H1 (cell line): Measurements from ENCODE around the gene PPP2R1A. TPM values are rescaled to one million over a fixed set of nuclear protein-coding genes. Genes with fewer than 3 reads are reported as not detected.

Experiments
- CTCF ChIA-PET: fragments of 300-600 bp; sonication (Branson Sonifier 250); formaldehyde crosslinking; loops from one replicate; lab custom pipeline; 2021; ENCODE audit not compliant: partially characterized antibody; lab: Charles Lee
- POLR2A ChIA-PET: fragments of 300-600 bp; sonication (Branson Sonifier 250); formaldehyde crosslinking; loops from one replicate; lab custom pipeline; 2021; ENCODE audit warnings: inconsistent platforms; ENCODE audit not compliant: partially characterized antibody; lab: Charles Lee
- DNase-seq, 2 experiments: peaks; one replicate each; pipeline versions ENCODE4 v3.0.0 to v3.0.0-alpha.2; 2010 to 2022; ENCODE audit warnings: low spot score in 2 of 2, low read depth in 1 of 2, mixed read lengths in 1 of 2
- FAIRE-seq: peaks from 2 replicates; lab custom pipeline; 2011; peaks lifted over from hg19 to GRCh38; lab: Jason Lieb, UNC
- H2AFZ ChIP-seq: 2 replicates; pipeline ENCODE4 v1.8.1; 2012; ENCODE audit warnings: low read length, inconsistent platforms
- H2AK5ac ChIP-seq: 2 replicates; pipeline ENCODE4 v1.6.1; 2013; ENCODE audit warnings: low read depth, low read length
- H2BK120ac ChIP-seq: replicated peaks from 2 replicates; pipeline ENCODE3; 2013; ENCODE audit warnings: low read depth, low read length, inconsistent platforms
- H2BK12ac ChIP-seq: 2 replicates; pipeline ENCODE4 v1.6.1; 2013; ENCODE audit warnings: low read depth, low read length
- H2BK15ac ChIP-seq: 2 replicates; pipeline ENCODE4 v1.6.1; 2013; ENCODE audit warnings: low read length
- H2BK20ac ChIP-seq: 2 replicates; pipeline ENCODE4 v1.6.1; 2013; ENCODE audit warnings: low read length
- H2BK5ac ChIP-seq: 2 replicates; pipeline ENCODE4 v1.6.1; 2013; ENCODE audit warnings: low read depth, low read length
- H3K14ac ChIP-seq: 2 replicates; pipeline ENCODE4 v1.6.1; 2013; ENCODE audit warnings: inconsistent platforms; ENCODE audit not compliant: insufficient read length
- H3K18ac ChIP-seq: 2 replicates; pipeline ENCODE4 v1.6.1; 2013; ENCODE audit warnings: low read length; ENCODE audit errors: extremely low read depth
- H3K23ac ChIP-seq: 2 replicates; pipeline ENCODE4 v1.6.1; 2013; ENCODE audit warnings: inconsistent platforms; ENCODE audit not compliant: insufficient read length
- H3K23me2 ChIP-seq: 2 replicates; pipeline ENCODE4 v1.6.1; 2013; ENCODE audit warnings: low read depth, low read length
- H3K27ac ChIP-seq: 2 replicates; pipeline ENCODE4 v1.6.1; 2011; ENCODE audit warnings: low read depth, low read length, inconsistent platforms
- H3K27me3 ChIP-seq, 4 experiments: replicated peaks in 1 of 4; 1 replicate in 1 of 4; 2 replicates in 3 of 4; pipeline versions ENCODE4 v1.6.1 to v1.8.1; 2011 to 2013; ENCODE audit warnings: low read length in 3 of 4, mild to moderate bottlenecking in 3 of 4, inconsistent platforms in 2 of 4, mixed read lengths in 2 of 4, moderate library complexity in 1 of 4; ENCODE audit not compliant: control insufficient read depth in 3 of 4, insufficient read depth in 3 of 4; ENCODE audit errors: extremely low read depth in 1 of 4
- H3K36me3 ChIP-seq, 4 experiments: 2 replicates each; pipeline versions ENCODE4 v1.6.1 to v1.8.1; 2011 to 2013; ENCODE audit warnings: mild to moderate bottlenecking in 4 of 4, low read length in 3 of 4, moderate library complexity in 2 of 4, control low read depth in 1 of 4, inconsistent platforms in 1 of 4; ENCODE audit not compliant: insufficient read depth in 4 of 4, control insufficient read depth in 2 of 4
- H3K4ac ChIP-seq: replicated peaks from 2 replicates; pipeline ENCODE3; 2013; ENCODE audit warnings: low read length, low read depth, mixed read lengths, inconsistent platforms; ENCODE audit not compliant: insufficient read length
- H3K4me1 ChIP-seq, 4 experiments: replicated peaks in 1 of 4; 1 replicate in 1 of 4; 2 replicates in 3 of 4; pipeline versions ENCODE4 v1.6.1 to v1.8.1; 2011 to 2013; ENCODE audit warnings: low read length in 3 of 4, inconsistent platforms in 2 of 4, mixed read lengths in 1 of 4; ENCODE audit not compliant: insufficient read depth in 4 of 4, control insufficient read depth in 3 of 4
- H3K4me2 ChIP-seq, 2 experiments: 2 replicates each; pipeline versions ENCODE4 v1.6.1 to v1.8.1; 2011 to 2013; ENCODE audit warnings: low read depth in 2 of 2, low read length in 2 of 2, control low read depth in 1 of 2, inconsistent platforms in 1 of 2, mild to moderate bottlenecking in 1 of 2; ENCODE audit not compliant: insufficient read depth in 1 of 2
- H3K4me3 ChIP-seq, 4 experiments: fragments of 200-600, 300-600 bp in 1 of 4; sonication (generic), shearing (Covaris generic), sonication (Bioruptor Twin) in 1 of 4; 2 replicates each; pipeline versions ENCODE4 v1.5.1 to v1.8.1; 2011 to 2016; ENCODE audit warnings: low read length in 4 of 4, low read depth in 3 of 4, control low read depth in 2 of 4, inconsistent platforms in 2 of 4, mild to moderate bottlenecking in 2 of 4, mixed read lengths in 1 of 4, moderate library complexity in 1 of 4; ENCODE audit not compliant: insufficient read depth in 2 of 4; ENCODE audit errors: extremely low read depth in 1 of 4
- H3K56ac ChIP-seq: replicated peaks from 2 replicates; pipeline ENCODE3; 2013; ENCODE audit warnings: low read depth, mild to moderate bottlenecking, mixed read lengths, low read length, inconsistent platforms; ENCODE audit not compliant: insufficient read length
- H3K79me1 ChIP-seq: 2 replicates; pipeline ENCODE4 v1.6.1; 2013; ENCODE audit warnings: low read depth, low read length, control low read depth
- H3K79me2 ChIP-seq, 2 experiments: 2 replicates each; pipeline versions ENCODE4 v1.6.1 to v1.8.1; 2012 to 2013; ENCODE audit warnings: low read length in 2 of 2, mild to moderate bottlenecking in 2 of 2, inconsistent platforms in 1 of 2; ENCODE audit not compliant: insufficient read depth in 2 of 2, control insufficient read depth in 1 of 2
- H3K9ac ChIP-seq, 4 experiments: replicated peaks in 1 of 4; 1 replicate in 1 of 4; 2 replicates in 3 of 4; pipeline versions ENCODE4 v1.6.1 to v1.8.1; 2011 to 2013; ENCODE audit warnings: low read depth in 3 of 4, low read length in 3 of 4, control low read depth in 2 of 4, mild to moderate bottlenecking in 2 of 4, moderate library complexity in 2 of 4, inconsistent platforms in 1 of 4; ENCODE audit errors: extremely low read depth in 1 of 4
- H3K9me3 ChIP-seq, 2 experiments: 2 replicates each; pipeline versions ENCODE4 v1.6.1 to v1.8.1; 2012 to 2013; ENCODE audit warnings: mild to moderate bottlenecking in 2 of 2, moderate library complexity in 2 of 2, control low read depth in 1 of 2, inconsistent platforms in 1 of 2, low read depth in 1 of 2, low read length in 1 of 2, mixed read lengths in 1 of 2; ENCODE audit not compliant: insufficient read depth in 2 of 2
- H4K20me1 ChIP-seq, 2 experiments: replicated peaks in 1 of 2; 2 replicates each; pipeline versions ENCODE3 to v1.8.1; 2011 to 2013; ENCODE audit warnings: inconsistent platforms in 2 of 2, low read length in 2 of 2, mild to moderate bottlenecking in 1 of 2; ENCODE audit not compliant: insufficient read depth in 2 of 2, control insufficient read depth in 1 of 2
- H4K5ac ChIP-seq: 2 replicates; pipeline ENCODE4 v1.6.1; 2013; ENCODE audit warnings: low read length, low read depth, mixed read lengths, inconsistent platforms; ENCODE audit not compliant: insufficient read length
- H4K8ac ChIP-seq: 2 replicates; pipeline ENCODE4 v1.8.0; 2013; ENCODE audit warnings: mild to moderate bottlenecking, moderate library complexity, low read length, inconsistent platforms; ENCODE audit not compliant: insufficient read depth; ENCODE audit errors: extremely low read depth
- H4K91ac ChIP-seq: replicated peaks from 2 replicates; pipeline ENCODE3; 2013; ENCODE audit warnings: low read length, mixed read lengths, inconsistent platforms; ENCODE audit not compliant: insufficient read length
- BACH1 ChIP-seq: IDR thresholded peaks from 2 replicates; pipeline ENCODE4 v1.6.1; 2012; ENCODE audit warnings: low read length, improper control_type of control experiment
- CHD2 ChIP-seq: IDR thresholded peaks from 2 replicates; pipeline ENCODE4 v1.6.1; 2012; ENCODE audit warnings: low read length, improper control_type of control experiment
- EP300 ChIP-seq, 2 experiments: IDR thresholded peaks; 1 replicate in 1 of 2; 2 replicates in 1 of 2; pipeline ENCODE4 v1.6.1; 2011 to 2012; ENCODE audit warnings: low read depth in 2 of 2, low read length in 2 of 2, mild to moderate bottlenecking in 2 of 2, borderline replicate concordance in 1 of 2, inconsistent platforms in 1 of 2, moderate library complexity in 1 of 2
- EZH2 ChIP-seq: fragments of 200-600 bp; sonication (generic); IDR thresholded peaks from 2 replicates; pipeline ENCODE4 v1.7.1; 2012; ENCODE audit warnings: low read depth, mild to moderate bottlenecking, moderate library complexity, low read length, inconsistent platforms; ENCODE audit not compliant: severe bottlenecking
- JUN ChIP-seq: IDR thresholded peaks from 2 replicates; pipeline ENCODE4 v1.6.1; 2011; ENCODE audit warnings: low read depth, mild to moderate bottlenecking, improper control_type of control experiment, low read length
- KDM1A ChIP-seq: fragments of 200-600, 300-600 bp; sonication (generic); IDR thresholded peaks from 2 replicates; pipeline ENCODE4 v1.7.1; 2016; ENCODE audit warnings: mild to moderate bottlenecking, low read length, borderline replicate concordance
- SIRT6 ChIP-seq: IDR thresholded peaks from one replicate; pipeline ENCODE4 v1.7.1; 2012; ENCODE audit warnings: low read length, inconsistent platforms
- SP1 ChIP-seq: IDR thresholded peaks from 2 replicates; pipeline ENCODE4 v1.6.1; 2011; ENCODE audit warnings: low read depth, low read length
- SP4 ChIP-seq: IDR thresholded peaks from 2 replicates; pipeline ENCODE4 v1.6.1; 2012; ENCODE audit warnings: low read length, inconsistent platforms
- SRF ChIP-seq: IDR thresholded peaks from 2 replicates; pipeline ENCODE4 v1.6.1; 2011; ENCODE audit warnings: mild to moderate bottlenecking, low read depth, low read length, moderate library complexity
- SUZ12 ChIP-seq: fragments of 200-600 bp; sonication (generic); IDR thresholded peaks from 2 replicates; pipeline ENCODE4 v1.6.1; 2012; ENCODE audit warnings: mild to moderate bottlenecking, inconsistent platforms, low read length, moderate library complexity, mixed read lengths
- ZNF274 ChIP-seq: IDR thresholded peaks from 2 replicates; pipeline ENCODE4 v1.7.0; 2012; ENCODE audit warnings: low read length, borderline replicate concordance; ENCODE audit errors: extremely low read depth
- WGBS, 2 experiments: shearing (Covaris generic) in 1 of 2; methylation state at CpG; one replicate each; pipeline versions ENCODE4 v1.1.6 to v1.1.7; 2013 to 2015; ENCODE audit warnings: low lambda C conversion rate in 2 of 2, mixed read lengths in 2 of 2, inconsistent platforms in 1 of 2, low coverage in 1 of 2, missing lambda C conversion rate in 1 of 2; ENCODE audit not compliant: insufficient replicate concordance in 2 of 2, insufficient coverage in 1 of 2, insufficient read length in 1 of 2; ENCODE audit errors: extremely low coverage in 1 of 2, missing lambda C conversion rate in 1 of 2; 5-methylcytosine and 5-hydroxymethylcytosine counted together
- polyA plus RNA-seq, 7 experiments: library from polyadenylated mRNA; depleted of rRNA in 3 of 7; stranded (reverse) in 5 of 7; unstranded in 2 of 7; fragments of >200 nt in 5 of 7; fragments of 200-250 nt in 2 of 7; gene quantifications; 1 replicate in 5 of 7; 2 replicates in 1 of 7; 4 replicates in 1 of 7; pipeline versions ENCODE4 v1.2.1 to v1.2.3, GENCODE V29; 2011 to 2013; ENCODE audit warnings: missing spikeins in 2 of 7, mixed read lengths in 2 of 7
- total RNA-seq: library from RNA; stranded (reverse); fragmentation: NEBNext Ultra II Directional; extraction: Animal tissue kit (Norgen Biotek cat#: 25700); gene quantifications from 2 replicates; pipeline ENCODE4 v1.2.1, GENCODE V29; 2021

PPP2R1A gene
- total and polyA plus RNA-seq, 2 of the 8 experiments (the other 6 are each of a cell fraction or from before 2014, with no cell fraction given), result 380 to 382 TPM

DNA sequence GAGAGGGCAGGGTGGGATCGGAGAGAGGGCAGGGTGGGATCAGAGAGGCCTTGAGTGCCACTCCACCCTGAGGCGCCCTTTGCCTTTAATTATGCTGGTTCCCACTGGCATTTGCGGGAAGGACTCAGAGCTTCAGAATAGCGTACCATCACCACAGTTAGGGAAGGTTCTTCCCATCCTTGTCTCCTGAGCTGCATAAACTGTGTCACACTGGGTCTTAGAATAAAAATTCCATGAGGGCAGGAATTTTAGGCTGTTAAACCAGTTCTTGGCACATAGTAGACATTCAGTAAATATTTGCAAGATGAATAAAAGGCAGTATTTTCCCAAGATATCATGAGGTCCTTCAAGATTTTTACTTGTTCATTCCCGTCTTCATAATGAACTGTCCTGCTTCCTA is 24.4 kb downstream of the PPP2R1A start:
- H3K56ac ChIP-seq, result no peak overlapping the region
- H2BK5ac ChIP-seq, result no peak overlapping the region
- no peak overlapping the region for H3K4ac ChIP-seq
- peaks cover 2 to 5% of the 10 kb centered on the region in 2 experiments for H4K20me1 ChIP-seq
- ChIA-PET POLR2A (interaction anchor here (1.1 to 3.2 kb wide), 5 partner anchors 9 to 61 kb away, joined by 3 to 13 read pairs (median 4); no protein-coding TSS in a partner anchor), CTCF (interaction anchor here (1.0 to 1.5 kb wide), 4 partner anchors 9 to 130 kb away, joined by 3 to 5 read pairs (median 4); partner anchors contain the start of gene ZNF616)
- H3K4me3 ChIP-seq, result no peak overlapping the region
- no peaks in the 10 kb centered on the region for H3K9me3 ChIP-seq
- no peak overlapping the region for H2AFZ ChIP-seq
- H4K8ac ChIP-seq, result no peak overlapping the region
- no peak for FAIRE-seq
- no peak overlapping the region for H3K23ac ChIP-seq
- 81% methylated on average over 5 of the region's 5 CpGs; no CpG with 5 or more reads in 1 of the 2 experiments for WGBS, 2 experiments
- H3K23me2 ChIP-seq, result no peaks in the 10 kb centered on the region
- H4K5ac ChIP-seq, result no peak overlapping the region
- peaks cover 5% of the 10 kb centered on the region for H3K79me1 ChIP-seq
- H3K4me1 ChIP-seq, result no peaks in the 10 kb centered on the region
- H3K27ac ChIP-seq, result no peak overlapping the region
- TF ChIP-seq SP1 (no peak), KDM1A (no peak), EP300 (IDR thresholded peaks at IDR 0.05; ENCODE audit: borderline replicate concordance in 1 of 2, low read depth in 2 of 2, low read length in 2 of 2) (no peak), JUN (no peak), EZH2 (no peak), SRF (no peak), SIRT6 (no peak), SP4 (no peak), BACH1 (no peak), CHD2 (no peak), ZNF274 (no peak), SUZ12 (no peak)
- TF ChIP-seq, all 59 proteins: peak for 0
- no peak overlapping the region for H3K18ac ChIP-seq
- H2AK5ac ChIP-seq, result no peak overlapping the region
- H3K14ac ChIP-seq, result no peak overlapping the region
- no peak for DNase-seq
- no peaks in the 10 kb centered on the region for H3K27me3 ChIP-seq
- no peak overlapping the region for H4K91ac ChIP-seq
- H3K36me3 ChIP-seq, result peaks cover 46 to 89% (median 83%) of the 10 kb centered on the region in 4 experiments
- peaks cover 0 to 4% of the 10 kb centered on the region in 2 experiments; a peak in 1 of 4 replicates for H3K79me2 ChIP-seq
- H3K4me2 ChIP-seq, result no peak overlapping the region
- no peak overlapping the region for H3K9ac ChIP-seq
- H2BK120ac ChIP-seq, result no peak overlapping the region
- H2BK20ac ChIP-seq, result no peak overlapping the region
- H2BK15ac ChIP-seq, result no peak overlapping the region
- H2BK12ac ChIP-seq, result no peak overlapping the region
